ENCODE measurements around the gene NR5A1.

DNA sequence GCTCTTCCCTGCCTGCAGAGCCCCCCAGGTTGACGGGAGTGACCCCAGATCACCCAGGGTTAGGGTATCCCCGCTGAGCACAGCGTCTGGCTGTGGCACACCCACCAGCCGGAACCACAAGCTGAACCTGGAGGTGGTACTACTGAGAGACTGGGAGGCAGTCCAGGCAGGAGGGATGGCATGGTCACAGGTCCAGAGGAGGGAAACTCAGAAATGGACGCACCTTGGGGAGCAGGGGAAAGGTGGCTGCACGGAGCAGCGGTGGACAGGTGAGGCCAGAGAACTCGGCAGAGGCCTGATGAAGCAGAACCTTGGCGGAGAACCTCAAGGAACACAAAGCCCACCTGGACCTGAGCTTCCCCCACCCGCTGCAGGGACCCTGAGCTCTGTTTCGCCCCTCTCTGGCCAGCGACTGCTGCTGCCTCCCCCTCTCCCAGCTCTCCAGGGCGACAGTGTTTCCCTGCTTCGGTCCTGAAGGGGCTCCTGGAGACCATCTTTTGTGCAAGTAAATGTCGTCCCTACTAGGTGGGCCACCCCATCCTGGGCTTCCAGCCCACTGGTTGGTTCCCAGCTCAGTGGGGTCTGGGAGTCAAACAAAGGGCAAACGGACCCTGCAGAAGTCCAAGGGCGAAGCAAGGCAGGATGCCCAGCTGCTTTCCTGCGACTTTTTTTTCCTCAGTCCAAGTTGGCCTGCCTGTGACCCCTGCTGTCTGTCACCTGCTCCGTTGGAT is 56.1 kb downstream of the NR5A1 start:
- TF ChIP-seq, protein P1, sequence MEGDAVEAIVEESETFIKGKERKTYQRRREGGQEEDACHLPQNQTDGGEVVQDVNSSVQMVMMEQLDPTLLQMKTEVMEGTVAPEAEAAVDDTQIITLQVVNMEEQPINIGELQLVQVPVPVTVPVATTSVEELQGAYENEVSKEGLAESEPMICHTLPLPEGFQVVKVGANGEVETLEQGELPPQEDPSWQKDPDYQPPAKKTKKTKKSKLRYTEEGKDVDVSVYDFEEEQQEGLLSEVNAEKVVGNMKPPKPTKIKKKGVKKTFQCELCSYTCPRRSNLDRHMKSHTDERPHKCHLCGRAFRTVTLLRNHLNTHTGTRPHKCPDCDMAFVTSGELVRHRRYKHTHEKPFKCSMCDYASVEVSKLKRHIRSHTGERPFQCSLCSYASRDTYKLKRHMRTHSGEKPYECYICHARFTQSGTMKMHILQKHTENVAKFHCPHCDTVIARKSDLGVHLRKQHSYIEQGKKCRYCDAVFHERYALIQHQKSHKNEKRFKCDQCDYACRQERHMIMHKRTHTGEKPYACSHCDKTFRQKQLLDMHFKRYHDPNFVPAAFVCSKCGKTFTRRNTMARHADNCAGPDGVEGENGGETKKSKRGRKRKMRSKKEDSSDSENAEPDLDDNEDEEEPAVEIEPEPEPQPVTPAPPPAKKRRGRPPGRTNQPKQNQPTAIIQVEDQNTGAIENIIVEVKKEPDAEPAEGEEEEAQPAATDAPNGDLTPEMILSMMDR (conservative IDR thresholded peaks at IDR 0.05) = no peak
- no peak for TF ChIP-seq ZFX (IDR thresholded peaks at IDR 0.05)
